GM21447 (cell line): ENCODE results near the gene GRM4.

ENCODE experiments used
- ATAC-seq: cut with Tn5 transposase; IDR thresholded peaks from one replicate; pipeline ENCODE4 v1.9.1; 2021; ENCODE audit not compliant: unreplicated experiment

Gene GRM4

DNA sequence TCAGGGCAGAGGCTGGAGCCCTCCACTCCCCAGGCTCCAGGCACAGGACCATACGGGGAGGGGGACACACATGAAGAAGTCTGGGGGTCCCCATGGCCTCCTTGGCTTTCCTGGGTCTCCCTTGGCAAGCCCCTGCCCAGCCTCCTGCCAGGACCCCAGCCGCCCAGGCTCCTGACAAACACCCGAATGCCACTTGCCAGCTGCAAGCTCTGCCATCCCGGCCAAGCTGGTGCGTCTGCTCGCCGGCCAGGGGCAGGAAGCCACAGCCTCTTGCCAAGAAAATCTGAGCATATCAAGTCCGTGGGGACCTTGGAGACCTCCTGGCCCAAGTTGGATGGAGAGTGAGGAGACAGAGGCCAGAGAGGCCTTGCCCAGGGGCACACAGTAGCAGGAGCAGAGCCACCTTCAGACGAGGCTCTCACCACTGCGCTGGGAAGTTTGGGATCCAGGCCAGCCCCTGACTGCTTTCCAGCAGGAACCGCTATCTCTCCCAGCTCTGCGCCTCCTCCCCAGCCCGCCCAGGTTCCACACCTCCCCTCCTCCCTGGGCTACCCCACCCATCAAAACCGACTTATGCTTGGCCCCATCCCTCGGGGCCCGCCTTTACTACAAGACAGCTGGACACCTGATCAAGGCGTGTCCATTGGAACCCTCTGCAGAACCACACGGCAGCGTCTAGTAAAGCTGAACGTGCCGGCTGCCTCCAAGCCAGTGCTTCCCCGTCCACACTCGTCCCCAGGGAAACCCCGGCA is 80.2 kb downstream of the GRM4 start:
- no peak for ATAC-seq

DNA sequence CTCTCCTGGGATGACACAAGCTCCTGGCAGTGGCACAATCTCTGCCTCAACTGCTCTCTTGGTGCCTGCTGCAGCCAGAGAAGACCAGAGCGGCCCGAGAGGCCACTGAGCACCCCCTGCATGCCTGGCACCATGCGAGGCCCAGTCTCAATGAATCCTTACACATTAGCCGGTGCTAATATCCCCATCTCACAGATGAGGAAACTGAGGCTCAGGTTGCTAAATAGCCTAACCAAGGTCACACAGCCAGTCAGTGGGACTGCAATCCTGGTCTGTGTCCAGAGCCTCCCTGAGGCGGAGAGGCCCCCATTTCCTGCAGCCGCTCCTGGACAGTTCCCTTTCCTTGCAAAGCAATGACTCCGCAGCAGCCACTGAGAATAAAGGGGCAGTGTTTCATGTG is 81.2 kb downstream of the GRM4 start:
- no peak for ATAC-seq

DNA sequence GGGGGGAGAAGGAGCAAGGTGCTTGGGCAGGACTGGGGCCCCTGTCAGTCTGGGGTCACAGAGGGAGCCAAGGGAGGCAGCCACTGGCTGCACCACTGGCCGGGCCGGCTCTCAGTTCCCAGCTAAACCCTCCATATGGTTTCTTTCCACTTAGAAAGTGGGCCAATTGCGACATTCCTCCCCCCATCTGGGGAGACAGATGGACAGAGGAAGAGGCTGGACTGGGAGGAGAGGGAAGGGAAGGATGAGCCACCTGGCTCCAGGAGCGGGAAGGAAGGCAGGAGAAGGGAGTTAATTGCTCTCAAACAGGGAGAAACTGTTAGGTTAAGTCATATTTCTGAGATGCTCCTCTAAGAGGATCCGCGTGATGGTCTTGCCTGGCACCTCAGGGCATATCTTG is 82.2 kb downstream of the GRM4 start:
- ATAC-seq: no peak

DNA sequence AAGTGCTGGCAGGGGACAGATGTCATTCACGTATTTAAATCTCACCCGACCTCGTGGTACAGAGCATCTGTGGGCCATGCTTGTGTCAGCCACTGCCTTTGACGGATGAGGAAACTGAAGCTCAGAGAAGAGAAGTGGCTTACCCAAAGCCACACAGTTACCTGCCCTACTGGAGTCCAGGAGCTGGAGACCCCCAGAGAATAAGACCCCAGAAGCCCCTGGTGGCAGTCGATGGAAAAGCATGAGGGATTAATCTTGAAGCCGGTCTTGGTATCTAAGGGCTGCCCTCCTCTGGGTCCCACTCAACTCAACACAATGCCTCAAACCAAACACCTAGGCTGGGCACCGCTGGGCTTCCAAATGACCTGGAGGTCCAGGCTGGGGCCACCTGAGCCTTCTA is 83.1 kb downstream of the GRM4 start:
- no peak for ATAC-seq

DNA sequence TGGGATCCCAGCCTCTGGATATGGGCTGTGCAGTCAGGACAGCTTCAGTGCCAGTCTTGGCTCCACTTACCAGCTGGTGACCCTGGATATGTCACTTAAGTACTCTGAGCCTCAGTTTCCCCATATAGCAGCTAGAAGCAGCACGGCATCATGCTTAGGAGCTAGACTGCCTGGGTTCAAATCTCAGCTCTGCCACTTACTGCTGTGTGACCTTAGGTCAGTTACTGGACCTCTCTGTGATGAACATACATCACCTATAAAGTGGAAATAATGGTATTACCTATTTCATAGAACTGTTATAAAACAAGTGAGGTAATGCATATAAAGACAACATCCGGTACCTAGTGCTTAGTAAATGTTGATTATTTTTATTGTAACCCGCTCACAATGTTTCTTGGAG is 83.7 kb downstream of the GRM4 start:
- no peak for ATAC-seq

DNA sequence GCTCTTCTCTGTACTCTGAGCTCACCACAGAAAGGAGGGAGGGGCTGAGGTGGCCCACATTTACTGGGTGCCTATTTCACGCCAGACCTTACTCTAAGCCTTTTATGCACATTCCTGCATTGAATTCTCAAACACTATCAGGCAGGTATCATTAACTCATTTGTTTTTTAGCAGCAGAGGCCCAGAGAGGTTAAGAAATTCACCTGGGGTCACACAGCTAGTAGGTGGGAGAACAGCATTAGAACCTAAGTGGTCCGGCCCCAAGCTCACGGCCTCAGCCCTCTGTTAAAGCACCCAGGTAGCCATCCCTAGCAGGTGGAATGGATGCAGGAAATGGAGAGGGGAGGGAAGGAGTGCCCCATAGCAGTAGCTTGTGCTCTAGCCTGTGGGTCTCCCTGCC is 84.5 kb downstream of the GRM4 start:
- ATAC-seq: no peak

DNA sequence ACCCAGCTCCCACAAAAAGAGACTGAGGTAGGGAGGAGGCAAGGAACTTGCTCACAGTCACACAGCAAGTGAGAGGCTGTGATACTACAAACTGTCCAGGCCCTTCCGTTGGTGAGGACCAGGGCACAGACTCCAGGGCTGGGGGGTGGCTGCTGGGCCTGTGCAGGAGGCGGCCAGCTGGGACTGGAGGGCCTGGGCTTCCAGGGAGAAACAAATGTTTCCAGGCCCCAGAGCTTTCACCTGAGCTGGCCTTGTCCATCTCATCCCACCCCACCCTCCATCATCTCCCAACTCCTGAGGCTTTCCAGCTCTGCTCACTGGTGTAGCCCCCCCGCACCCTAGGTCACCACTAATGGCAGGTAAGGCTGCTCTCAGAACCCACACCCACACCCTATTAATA is 86.0 kb downstream of the GRM4 start:
- no peak for ATAC-seq

DNA sequence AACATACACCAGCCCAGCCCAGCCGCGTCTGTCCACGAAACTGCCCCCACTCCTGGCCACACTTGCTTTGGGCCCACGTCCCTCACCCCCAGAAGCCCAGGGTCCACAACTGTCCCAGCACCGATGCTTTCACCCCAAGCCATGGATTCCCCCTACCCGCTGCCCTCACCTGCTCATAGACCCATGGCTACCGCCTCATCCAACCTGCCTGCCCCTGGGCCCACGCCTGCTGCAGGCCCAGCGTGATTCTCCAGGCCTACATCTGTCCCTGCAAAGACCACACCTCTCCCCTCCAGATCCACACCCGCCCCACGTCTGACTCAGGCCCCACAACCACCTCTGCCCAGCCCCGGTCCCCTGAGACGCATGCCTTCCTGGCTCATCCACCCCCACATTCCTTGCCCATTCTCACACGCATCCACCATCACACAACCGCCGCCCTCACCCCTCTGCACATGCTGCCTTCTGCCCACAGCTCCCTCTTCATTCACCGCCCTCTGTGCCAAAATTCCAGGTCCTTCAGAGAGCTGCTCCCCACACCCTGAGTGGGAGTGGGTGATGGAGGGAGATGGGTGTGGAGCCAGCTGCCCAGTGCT is 86.7 kb downstream of the GRM4 start:
- no peak for ATAC-seq

DNA sequence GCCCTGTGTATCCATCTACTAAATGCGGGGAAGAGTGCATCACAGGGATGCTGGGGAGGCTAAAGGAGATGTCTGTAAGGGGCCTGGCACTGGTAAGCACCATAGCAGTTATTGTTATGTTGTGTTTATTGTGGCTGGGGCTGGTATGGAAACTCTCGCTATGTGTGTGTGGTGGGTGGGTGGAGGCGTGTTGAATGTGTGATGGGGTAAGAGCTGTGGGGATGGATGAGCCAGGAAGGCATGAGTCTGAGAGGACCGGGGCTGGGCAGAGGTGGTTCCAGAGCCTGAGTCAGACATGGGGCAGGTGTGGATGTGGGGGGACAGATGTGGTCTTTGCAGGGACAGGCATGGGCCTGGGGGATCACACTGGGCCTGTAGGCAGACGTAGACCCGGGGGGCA is 88.1 kb downstream of the GRM4 start:
- no peak for ATAC-seq

DNA sequence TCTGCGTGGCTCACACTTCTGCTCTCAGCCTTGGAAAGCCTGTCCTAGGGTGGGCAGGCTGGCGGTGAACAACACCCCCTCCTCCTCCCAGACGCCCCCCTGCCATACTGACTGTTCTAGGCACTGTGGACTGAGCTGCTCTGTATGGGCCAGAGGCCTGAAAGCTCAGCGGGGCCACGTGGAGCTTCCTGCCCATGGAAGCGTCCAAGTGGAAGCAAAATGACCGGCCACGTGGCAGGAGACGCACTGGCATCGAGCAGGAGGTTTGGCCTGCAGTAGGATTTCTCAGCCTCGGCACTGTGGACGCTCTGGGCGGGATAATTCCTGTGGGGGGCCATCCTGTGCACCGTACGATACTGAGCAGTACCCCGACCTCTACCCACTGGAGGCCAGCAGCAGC is 88.7 kb downstream of the GRM4 start:
- no peak for ATAC-seq

DNA sequence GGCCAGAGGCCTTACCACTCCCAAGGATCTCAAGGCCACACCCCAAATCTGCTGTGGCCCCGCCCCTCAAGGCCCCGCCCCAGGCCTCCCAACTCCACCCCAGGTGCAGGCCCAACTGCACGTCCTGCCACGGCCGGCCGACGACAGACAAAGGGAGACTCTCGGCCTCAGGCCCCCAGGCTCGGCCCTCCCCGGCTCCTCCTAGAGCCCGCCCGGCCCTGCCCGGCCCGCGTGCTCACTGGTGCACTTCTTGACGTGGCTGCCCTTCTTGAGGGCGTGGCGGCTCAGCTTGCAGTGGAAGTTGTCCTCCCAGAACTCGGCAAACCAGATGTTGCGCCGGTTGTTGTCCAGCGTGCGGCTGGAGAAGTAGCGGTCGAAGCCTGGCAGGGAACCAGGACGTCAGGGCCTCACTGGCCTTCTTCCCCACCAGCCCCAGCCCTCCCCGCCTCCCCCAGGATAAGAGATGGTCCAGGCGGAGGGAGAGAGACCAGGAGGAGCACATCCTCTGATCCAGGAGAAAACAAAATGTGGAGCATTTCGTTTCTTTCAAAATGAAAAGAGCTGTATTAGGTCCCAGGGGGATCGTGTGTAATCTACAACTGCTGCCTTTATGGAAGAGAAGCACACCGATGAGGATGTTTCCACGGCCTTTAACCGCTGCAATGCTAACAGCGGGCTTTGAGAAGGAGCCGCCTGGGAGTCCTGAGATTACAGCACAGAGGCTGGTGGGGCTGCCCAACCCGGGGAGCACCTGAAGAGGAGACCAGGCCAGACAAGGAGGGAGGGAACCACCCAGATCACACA is 89.4 kb downstream of the GRM4 start:
- no peak for ATAC-seq

DNA sequence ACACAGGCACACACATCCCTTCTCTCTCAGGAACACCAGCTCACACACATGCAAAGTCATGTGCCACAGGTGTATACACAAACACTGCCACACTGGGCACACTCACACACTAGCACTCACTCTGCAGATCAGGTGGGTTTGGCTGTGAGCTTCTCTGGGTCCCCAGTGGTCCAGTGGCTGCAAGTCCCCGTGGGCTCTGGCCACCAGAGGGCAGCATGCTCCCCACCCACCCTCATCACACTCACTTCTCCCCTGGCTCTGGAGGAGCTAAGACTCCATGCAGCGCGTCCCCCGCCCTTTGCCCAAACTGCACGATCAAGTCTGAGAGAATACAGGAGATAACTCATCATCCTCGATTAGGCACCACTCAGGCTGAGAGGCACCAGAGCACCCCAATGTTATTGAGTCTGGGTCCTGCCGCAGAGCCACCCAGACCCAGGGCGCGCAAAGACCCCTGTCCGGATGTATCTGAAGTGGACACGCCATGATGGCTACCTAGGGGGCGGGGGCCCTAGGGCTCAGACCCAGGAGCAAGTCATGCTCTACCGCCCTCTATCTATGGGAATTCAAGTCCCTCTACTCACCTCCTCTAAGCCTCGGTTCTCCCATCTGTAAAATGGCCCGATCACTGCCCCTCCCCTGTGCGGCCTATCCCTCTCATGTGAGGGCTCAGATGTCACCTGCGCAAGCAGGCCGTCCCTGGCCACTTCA is 90.5 kb downstream of the GRM4 start:
- no peak for ATAC-seq

DNA sequence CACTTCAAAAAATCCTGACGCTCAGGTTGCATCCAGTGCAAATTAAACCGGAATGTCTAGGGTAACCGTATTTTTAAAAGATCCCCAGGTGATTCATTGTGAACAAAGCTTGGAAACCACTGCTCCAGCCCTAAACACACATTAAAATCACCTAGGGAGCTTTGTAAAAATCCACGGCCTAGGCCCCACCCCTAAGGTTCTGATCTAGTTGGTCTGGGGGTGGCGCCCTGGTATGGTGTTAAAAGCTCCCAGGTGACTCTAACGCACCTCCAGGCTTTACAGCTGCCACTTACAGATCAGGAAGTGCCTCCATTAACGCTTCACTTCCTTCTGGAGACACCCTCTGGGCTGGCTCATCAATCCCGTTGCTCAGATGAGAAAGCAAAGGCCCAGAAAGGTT is 92.2 kb downstream of the GRM4 start:
- no peak for ATAC-seq

DNA sequence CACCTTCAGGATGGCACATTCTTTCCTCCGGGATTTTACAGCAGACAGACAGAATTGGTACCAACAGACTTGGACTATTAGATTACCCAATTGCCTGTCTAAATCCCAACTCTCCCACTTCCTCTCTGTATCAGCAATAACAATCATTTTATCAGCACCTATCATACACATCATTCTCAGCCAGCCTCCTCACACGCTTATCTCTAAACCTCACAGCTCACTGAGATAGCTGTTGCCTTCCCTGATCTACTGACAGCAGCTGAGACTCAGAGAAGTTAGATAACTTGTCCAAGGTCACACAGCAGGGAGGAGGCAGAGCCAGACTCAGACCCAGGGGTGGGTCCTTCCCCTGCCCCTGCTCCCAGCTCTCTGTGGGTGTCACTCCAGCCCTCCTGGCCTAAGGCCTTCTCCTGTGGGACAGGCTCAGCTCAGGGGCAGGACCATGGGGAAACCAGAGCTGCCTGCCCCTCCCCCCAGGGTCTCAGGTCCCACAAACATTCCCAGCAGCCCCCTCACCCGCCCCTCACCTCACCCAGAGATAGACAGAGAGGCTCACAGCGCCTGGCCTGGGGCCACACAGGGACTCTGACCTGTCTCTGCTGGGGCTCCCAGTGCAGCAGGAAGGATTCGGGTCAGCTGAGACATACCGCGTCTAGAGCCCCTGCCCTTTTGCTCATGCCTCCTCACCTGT is 92.8 kb downstream of the GRM4 start:
- no peak for ATAC-seq

DNA sequence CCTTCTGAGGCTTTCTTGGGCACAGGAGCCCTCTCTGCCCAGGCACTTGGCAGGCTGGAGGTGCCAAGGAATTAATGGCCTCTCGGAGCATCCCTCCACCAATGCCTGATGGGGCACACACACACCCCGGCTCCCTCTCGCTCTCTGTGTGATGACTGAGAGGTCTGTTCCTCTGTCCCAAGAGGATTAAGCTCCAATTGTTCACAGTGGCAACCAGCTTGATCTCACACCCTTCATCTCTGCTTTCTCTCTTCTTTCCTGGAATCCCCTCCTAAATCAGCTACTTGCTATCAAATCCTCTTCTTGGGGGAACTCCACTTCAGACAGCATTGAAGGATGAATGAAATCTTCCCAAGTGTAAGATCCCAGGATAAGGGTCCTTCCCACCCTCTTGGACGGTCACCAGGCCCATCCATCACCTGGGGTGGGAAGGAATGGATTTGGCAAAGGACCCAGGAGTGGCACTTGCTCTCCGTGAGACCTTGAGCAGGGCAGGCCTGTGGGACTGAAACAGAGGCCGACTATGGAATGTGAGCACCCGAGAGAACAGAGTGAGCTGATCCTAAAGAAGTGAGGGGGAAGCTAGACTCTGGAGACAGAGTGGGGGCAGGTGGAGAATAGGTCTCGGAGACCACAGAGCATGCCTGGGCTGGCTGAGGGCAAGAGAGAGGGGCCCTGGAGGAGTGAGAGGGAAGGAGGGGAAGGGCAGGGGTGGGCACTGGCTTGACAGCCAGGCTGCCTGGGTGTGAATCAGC is 93.6 kb downstream of the GRM4 start:
- ATAC-seq: no peak

DNA sequence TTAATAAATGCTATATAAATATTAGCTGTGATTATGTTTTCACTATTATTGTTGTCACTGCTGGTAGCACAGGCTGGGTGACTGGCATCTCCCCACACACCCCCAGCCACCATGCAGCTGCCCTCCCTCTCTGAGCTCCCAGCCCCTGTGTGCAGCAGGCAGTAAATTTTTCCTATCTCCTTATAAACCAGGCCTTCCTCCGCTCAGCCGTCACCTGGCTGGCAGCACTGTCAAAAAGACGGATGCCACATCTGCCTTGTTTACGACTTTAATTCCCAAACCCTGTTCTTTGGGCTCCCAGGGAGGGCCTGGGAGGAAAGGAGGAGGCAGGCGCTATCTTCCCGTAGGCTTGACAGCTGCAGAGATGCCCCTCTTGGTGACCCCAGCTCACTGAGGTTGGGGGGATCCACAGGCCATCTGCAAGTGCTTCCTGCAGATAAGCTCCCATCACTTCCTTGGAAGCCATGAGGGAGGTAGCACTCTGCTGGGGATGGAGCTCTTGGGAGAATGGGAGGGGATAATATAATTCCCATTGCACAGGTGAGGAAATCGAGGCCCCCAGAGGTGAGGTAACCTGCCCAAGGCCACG is 94.5 kb downstream of the GRM4 start:
- no peak for ATAC-seq

DNA sequence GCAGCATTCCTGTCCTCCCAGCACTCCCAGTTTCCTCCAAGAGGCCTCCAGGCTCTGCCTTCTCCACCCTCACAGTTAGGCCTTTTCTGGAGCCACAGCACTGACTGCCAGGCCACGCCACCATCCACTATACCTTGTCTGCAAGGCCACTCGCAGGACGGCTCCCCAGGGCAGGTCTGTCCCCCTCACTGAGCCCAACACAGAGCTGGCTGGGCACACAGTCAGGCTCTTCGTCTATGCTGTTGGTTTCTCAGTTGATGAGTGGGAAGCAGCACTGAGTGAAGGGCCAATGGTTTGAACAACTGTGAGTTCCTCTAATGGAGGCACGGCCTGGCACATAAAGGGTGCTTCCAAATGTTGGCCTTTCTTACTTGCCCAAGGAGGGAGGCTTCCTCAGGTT is 95.2 kb downstream of the GRM4 start:
- ATAC-seq: no peak

DNA sequence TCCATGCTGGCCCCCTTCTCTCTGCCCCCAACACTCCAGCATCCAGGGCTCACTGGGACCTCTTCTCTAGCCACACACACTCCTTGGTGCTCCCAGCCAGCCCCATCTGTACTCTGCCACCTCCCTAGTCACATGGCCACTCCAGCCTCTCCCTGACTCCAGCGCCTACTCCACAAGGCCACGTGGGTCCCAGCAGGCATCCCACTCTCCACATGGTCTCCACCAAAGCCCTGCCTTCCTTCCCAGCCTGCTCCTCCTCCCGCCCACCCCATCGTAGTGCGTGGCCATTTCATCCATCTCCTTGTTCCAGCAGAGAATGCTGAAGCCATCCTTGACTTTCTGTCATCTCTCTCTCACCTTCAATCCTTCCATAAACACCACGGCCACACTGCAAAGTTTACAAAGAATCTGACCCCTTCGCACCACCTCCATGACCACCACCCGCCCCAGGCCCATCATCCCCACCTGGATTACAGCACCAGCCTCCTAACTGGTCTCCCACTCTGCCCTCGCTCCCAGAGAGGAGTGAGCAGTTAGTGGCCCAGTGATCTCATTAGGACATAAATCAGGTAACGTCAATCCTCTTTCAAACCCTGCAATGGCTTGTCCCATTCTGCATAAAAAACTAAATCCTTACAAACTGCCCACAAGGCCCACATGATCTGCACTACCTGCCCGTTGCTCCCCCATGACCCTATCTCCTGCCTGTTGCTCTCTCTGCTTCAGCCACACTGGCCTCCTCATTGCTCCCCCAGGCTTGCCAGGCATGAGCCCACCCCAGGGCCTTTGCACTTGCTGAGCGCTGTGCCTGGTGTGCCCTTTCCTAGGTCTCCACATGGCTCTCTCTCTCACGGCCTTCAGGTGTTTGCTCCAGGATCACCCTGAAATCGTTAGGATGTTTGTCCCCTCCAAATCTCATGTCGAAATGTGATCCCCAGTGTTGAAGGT is 96.2 kb downstream of the GRM4 start:
- no peak for ATAC-seq
